22Rv1 (cell line): ENCODE results near the gene CSF1R.

ENCODE experiments used
- H3K27ac ChIP-seq: fragments of 450-650 bp; 2 replicates; pipeline ENCODE4 v1.5.1; 2017
- CTCF ChIP-seq: fragments of 450-650 bp; IDR thresholded peaks from 2 replicates; pipeline ENCODE4 v1.5.1; 2017; ENCODE audit warnings: mild to moderate bottlenecking
- ZFX ChIP-seq: fragments of 450-650 bp; IDR thresholded peaks from 2 replicates; pipeline ENCODE4 v1.6.1; 2017; ENCODE audit warnings: antibody characterized with exemption, borderline replicate concordance

CSF1R gene

GRCh38 chr5:150061538-150061995 lies 24.8 kb downstream of the CSF1R start:
- TF ChIP-seq ZFX: no peak
- TF ChIP-seq CTCF: no peak
- H3K27ac ChIP-seq: no peak overlapping the region

GRCh38 chr5:150060471-150060870 lies 25.9 kb downstream of the CSF1R start:
- H3K27ac ChIP-seq: no peak overlapping the region
- no peak for TF ChIP-seq ZFX
- no peak for TF ChIP-seq CTCF

- no peak overlapping the region for H3K27ac ChIP-seq
- TF ChIP-seq CTCF (no peak), ZFX (no peak)
Observed at GRCh38 chr5:150059623-150060022, 26.7 kb downstream of the CSF1R start.

GRCh38 chr5:150058480-150059126 lies 27.8 kb downstream of the CSF1R start:
- TF ChIP-seq CTCF: no peak
- TF ChIP-seq ZFX: no peak
- H3K27ac ChIP-seq: no peak overlapping the region

GRCh38 chr5:150057996-150058395 lies 28.4 kb downstream of the CSF1R start:
- TF ChIP-seq ZFX (no peak), CTCF (no peak)
- no peak overlapping the region for H3K27ac ChIP-seq

- H3K27ac ChIP-seq: no peak overlapping the region
- TF ChIP-seq CTCF (no peak), ZFX (no peak)
Observed at GRCh38 chr5:150057511-150057910, 28.8 kb downstream of the CSF1R start.

- TF ChIP-seq ZFX (no peak), CTCF (no peak)
- no peak overlapping the region for H3K27ac ChIP-seq
Observed at GRCh38 chr5:150057052-150057451, 29.3 kb downstream of the CSF1R start.
